Transverse colon (tissue), 4 donors: Measurements from ENCODE around the gene SERPINF2.

ENCODE experiments used
- CTCF ChIP-seq, 5 experiments: fragments of 200-600 bp in 3 of 5; fragments of 450-650 bp in 2 of 5; sonication (generic) in 3 of 5; IDR thresholded peaks; 1 replicate in 2 of 5; 2 replicates in 3 of 5; pipeline ENCODE4 v1.5.1; 2016 to 2017; ENCODE audit warnings: antibody characterized with exemption in 5 of 5, inconsistent platforms in 3 of 5, mild to moderate bottlenecking in 2 of 5, moderate library complexity in 1 of 5
- EP300 ChIP-seq: sonication (generic); formaldehyde crosslinking; IDR thresholded peaks from one replicate; pipeline ENCODE4 v1.6.1; 2017; ENCODE audit warnings: antibody characterized with exemption, low read depth
- POLR2A ChIP-seq: fragments of 450-650 bp; IDR thresholded peaks from one replicate; pipeline ENCODE4 v1.6.1; 2016; ENCODE audit warnings: antibody characterized with exemption, mild to moderate bottlenecking, moderate library complexity
- POLR2AphosphoS5 ChIP-seq, 3 donors: sonication (generic); formaldehyde crosslinking; IDR thresholded peaks; one replicate each; pipeline ENCODE4 v1.6.1; 2016; ENCODE audit warnings: antibody characterized with exemption in 3 of 3

GRCh38 chr17:1753767-1754429 is 11.2 kb downstream of the SERPINF2 start:
- TF ChIP-seq CTCF (IDR thresholded peaks at IDR 0.05) (no peak), POLR2A (no peak), POLR2AphosphoS5 (IDR thresholded peaks at IDR 0.05) (no peak), EP300 (no peak)
